ENCODE measurements around the gene MMP28.

The MMP28 gene

GRCh38 chr17:35725058-35725457, 70.4 kb downstream of the MMP28 start:
- H3K4me3 ChIP-seq (ENCODE audit: low read length), result no peak overlapping the region
- TF ChIP-seq ZNF274 (IDR thresholded peaks at IDR 0.05; ENCODE audit: low read depth, low read length), result no peak

GRCh38 chr17:35723735-35724134, 71.7 kb downstream of the MMP28 start:
- H3K4me3 ChIP-seq (ENCODE audit: low read length), result no peak overlapping the region
- TF ChIP-seq ZNF274 (IDR thresholded peaks at IDR 0.05; ENCODE audit: low read depth, low read length), result no peak

DNA sequence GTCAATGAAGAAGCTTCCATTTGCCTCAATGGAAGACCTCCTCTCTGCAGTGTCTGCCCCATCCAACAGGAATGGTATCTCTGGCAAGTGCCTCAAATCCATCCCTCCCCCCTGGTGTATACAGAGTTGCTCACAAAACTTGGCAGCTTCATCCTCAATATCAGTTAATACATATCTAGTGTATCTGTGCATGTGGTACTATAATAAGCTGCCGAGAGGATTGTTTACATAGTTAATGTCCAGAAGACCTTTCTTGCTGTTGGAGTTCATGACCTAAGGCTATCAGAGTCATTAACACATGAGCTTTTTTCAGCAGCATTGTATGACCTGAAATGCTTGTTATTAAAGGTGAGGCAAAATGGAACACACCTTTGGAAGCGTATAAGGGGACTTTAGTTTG, 78.0 kb downstream of the MMP28 start:
- TF ChIP-seq ZNF274 (IDR thresholded peaks at IDR 0.05; ENCODE audit: low read depth, low read length), result no peak
- H3K4me3 ChIP-seq (ENCODE audit: low read length), result no peak overlapping the region

GRCh38 chr17:35716897-35717465, 78.5 kb downstream of the MMP28 start:
- H3K4me3 ChIP-seq (ENCODE audit: low read length), result no peak overlapping the region
- TF ChIP-seq ZNF274 (IDR thresholded peaks at IDR 0.05; ENCODE audit: low read depth, low read length), result no peak

DNA sequence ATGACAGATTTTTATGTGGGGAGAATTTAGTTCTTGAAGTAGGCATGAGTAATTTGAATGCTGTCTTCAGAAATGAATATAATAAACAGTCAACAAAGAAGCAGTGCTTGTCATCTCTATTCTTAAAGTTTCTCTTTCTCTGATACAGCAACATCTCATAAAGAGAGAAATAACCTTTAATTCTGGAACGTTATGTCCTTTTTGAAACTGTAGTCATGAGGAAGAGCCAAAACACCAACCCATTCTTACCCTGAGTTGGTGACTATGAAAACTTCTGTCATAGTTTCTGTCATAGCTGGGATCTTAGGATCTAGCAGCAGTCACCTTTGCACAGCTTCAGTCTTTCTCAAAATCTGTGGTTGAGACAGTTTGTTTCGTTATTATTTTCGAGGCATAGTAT, 79.3 kb downstream of the MMP28 start:
- TF ChIP-seq ZNF274 (IDR thresholded peaks at IDR 0.05; ENCODE audit: low read depth, low read length), result no peak
- H3K4me3 ChIP-seq (ENCODE audit: low read length), result no peak overlapping the region

Measured in GM08714 (cell line).